OCI-LY7 (cell line): ENCODE results near the gene LRRC46. TPM values are rescaled to one million over a fixed set of nuclear protein-coding genes. Genes with fewer than 3 reads are reported as not detected.

Experiments
- BruUV-seq: library from RNA; stranded (reverse); fragments of 400-500 nt; replicated peaks from 2 replicates; lab custom pipeline; 2021; lab: Mats Ljungman, UMichigan
- CTCF ChIA-PET: fragments of 300-600 bp; sonication (Branson Sonifier 250); formaldehyde crosslinking; loops from one replicate; lab custom pipeline; 2022; ENCODE audit warnings: antibody characterized with exemption; ENCODE audit not compliant: unreplicated experiment; lab: Charles Lee
- POLR2A ChIA-PET: fragments of 300-600 bp; sonication (Branson Sonifier 250); formaldehyde crosslinking; loops from one replicate; lab custom pipeline; 2022; ENCODE audit warnings: antibody characterized with exemption; lab: Charles Lee
- DNase-seq: peaks from one replicate; pipeline ENCODE4 v3.0.0-alpha.2; 2015; ENCODE audit warnings: low spot score
- H2AFZ ChIP-seq: fragments of 200-600 bp; sonication (generic), shearing (Covaris generic); 2 replicates; pipeline ENCODE4 v1.6.1; 2014; ENCODE audit warnings: mild to moderate bottlenecking, antibody characterized with exemption, low read length, moderate library complexity
- H3K27ac ChIP-seq: fragments of 200-600 bp; sonication (generic); 2 replicates; pipeline ENCODE4 v1.5.1; 2014; ENCODE audit warnings: mixed run types, low read depth, mild to moderate bottlenecking, moderate library complexity, low read length, inconsistent platforms; ENCODE audit not compliant: poor library complexity, severe bottlenecking
- H3K36me3 ChIP-seq: fragments of 200-600 bp; sonication (generic); 2 replicates; pipeline ENCODE4 v1.6.1; 2014; ENCODE audit warnings: mild to moderate bottlenecking, antibody characterized with exemption, low read length, moderate library complexity, mixed read lengths; ENCODE audit not compliant: insufficient read depth
- H3K4me1 ChIP-seq: fragments of 200-600 bp; sonication (generic); 2 replicates; pipeline ENCODE4 v1.5.1; 2014; ENCODE audit warnings: mild to moderate bottlenecking, low read length; ENCODE audit not compliant: insufficient read depth, poor library complexity, severe bottlenecking
- H3K4me2 ChIP-seq: fragments of 200-600 bp; sonication (generic); 2 replicates; pipeline ENCODE4 v1.6.1; 2014; ENCODE audit warnings: mild to moderate bottlenecking, low read length
- H3K4me3 ChIP-seq: fragments of 200-600 bp; sonication (generic); 2 replicates; pipeline ENCODE4 v1.5.1; 2014; ENCODE audit warnings: mild to moderate bottlenecking, low read depth, low read length; ENCODE audit not compliant: poor library complexity, severe bottlenecking
- H3K79me2 ChIP-seq: fragments of 200-600 bp; sonication (generic); 2 replicates; pipeline ENCODE4 v1.6.1; 2016; ENCODE audit warnings: low read depth, mild to moderate bottlenecking, low read length, moderate library complexity, mixed read lengths; ENCODE audit not compliant: insufficient read depth
- H3K9me2 ChIP-seq: fragments of 200-600 bp; sonication (generic); 2 replicates; pipeline ENCODE4 v1.6.1; 2016; ENCODE audit warnings: mild to moderate bottlenecking, low read length, mixed read lengths; ENCODE audit not compliant: insufficient read depth
- H3K9me3 ChIP-seq: fragments of 200-600 bp; sonication (generic); 2 replicates; pipeline ENCODE4 v1.6.1; 2014; ENCODE audit warnings: mild to moderate bottlenecking, mixed run types, low read length, mixed read lengths
- H4K20me1 ChIP-seq: fragments of 200-600 bp; sonication (generic); 2 replicates; pipeline ENCODE4 v1.6.1; 2014; ENCODE audit warnings: mild to moderate bottlenecking, antibody characterized with exemption, low read length, moderate library complexity, mixed read lengths; ENCODE audit not compliant: insufficient read depth
- CTCF ChIP-seq: fragments of 200-600 bp; sonication (generic); conservative IDR thresholded peaks from 2 replicates; pipeline ENCODE4 v1.5.1; 2014; ENCODE audit warnings: mild to moderate bottlenecking, antibody characterized with exemption, low read length, moderate library complexity, mixed read lengths
- EZH2phosphoT487 ChIP-seq: fragments of 200-600 bp; sonication (generic); IDR thresholded peaks from 2 replicates; pipeline ENCODE4 v1.6.1; 2018; ENCODE audit warnings: low read depth, borderline replicate concordance, mild to moderate bottlenecking, mixed run types, antibody characterized with exemption, low read length, moderate library complexity, mixed read lengths
- intact Hi-C: fragments of 100-400 bp; cut with micrococcal nuclease; formaldehyde crosslinking; loops from one replicate; pipeline ENCODE4 v1.10.0; 2022; ENCODE audit not compliant: unreplicated experiment
- total RNA-seq, 2 experiments: library from RNA; depleted of rRNA in 1 of 2; stranded (reverse); fragments of >200 nt in 1 of 2; shearing (Covaris generic) in 1 of 2; gene quantifications; 2 replicates each; pipeline ENCODE4 v1.2.3, GENCODE V29; 2014 to 2022

Gene LRRC46
- total RNA-seq, 2 experiments from 2014 or later = 0.85 to 1.2 TPM

- no peaks in the 10 kb centered on the region for H3K36me3 ChIP-seq
- H3K9me3 ChIP-seq = no peaks in the 10 kb centered on the region
- intact Hi-C loops = no loop called here
- no peaks in the 10 kb centered on the region for H3K9me2 ChIP-seq
- ChIA-PET CTCF (no interaction called here), POLR2A (interaction anchor here (0.6 kb wide), 1 partner anchor 191 kb away, joined by 3 read pairs; the partner anchor contains the start of gene TBKBP1)
- H3K27ac ChIP-seq = no peak overlapping the region
- H4K20me1 ChIP-seq = no peaks in the 10 kb centered on the region
- H2AFZ ChIP-seq = no peak overlapping the region
- no peak for DNase-seq
- TF ChIP-seq CTCF = no peak
- no TSS peak for BruUV-seq
- H3K4me3 ChIP-seq = no peak overlapping the region
- no peaks in the 10 kb centered on the region for H3K79me2 ChIP-seq
- H3K4me2 ChIP-seq = no peak overlapping the region
- H3K4me1 ChIP-seq = peaks cover 7% of the 10 kb centered on the region
Measured at GRCh38 chr17:47884427-47884740, 52.9 kb downstream of the LRRC46 start.

- intact Hi-C loops = no loop called here
- Histone ChIP-seq H3K4me1 (peaks cover 7% of the 10 kb centered on the region), H3K4me3 (no peak overlapping the region), H4K20me1 (no peaks in the 10 kb centered on the region), H3K4me2 (no peak overlapping the region), H3K36me3 (no peaks in the 10 kb centered on the region), H3K27ac (no peak overlapping the region), H2AFZ (no peak overlapping the region), H3K9me2 (no peaks in the 10 kb centered on the region), H3K79me2 (no peaks in the 10 kb centered on the region), H3K9me3 (no peaks in the 10 kb centered on the region)
- ChIA-PET CTCF (no interaction called here), POLR2A (interaction anchor here (0.6 kb wide), 1 partner anchor 191 kb away, joined by 3 read pairs; the partner anchor contains the start of gene TBKBP1)
- no peak for DNase-seq
- no TSS peak for BruUV-seq
- TF ChIP-seq CTCF (no peak), EZH2phosphoT487 (no peak)
Measured at GRCh38 chr17:47884905-47885730, 53.6 kb downstream of the LRRC46 start.

Other genes starting within 250 kb of the LRRC46 start
- gene KPNB1, start 181.8 kb upstream of the LRRC46 start, total RNA-seq (2014; rRNA removed; shearing (Covaris generic)) = 215 and 232 TPM in 2 replicates
- gene KPNB1, start 181.8 kb upstream of the LRRC46 start, total RNA-seq (2022) = 423 and 453 TPM in 2 replicates
- 8.3 and 15.0 TPM in 2 replicates for gene TBKBP1, start 137.5 kb upstream of the LRRC46 start, total RNA-seq (2014; rRNA removed; shearing (Covaris generic))
- gene TBKBP1, start 137.5 kb upstream of the LRRC46 start, total RNA-seq (2022) = 15.2 and 16.0 TPM in 2 replicates
- not detected in 2 replicates for gene TBX21, start 98.4 kb upstream of the LRRC46 start, total RNA-seq (2014; rRNA removed; shearing (Covaris generic))
- gene TBX21, start 98.4 kb upstream of the LRRC46 start, total RNA-seq (2022) = not detected in 2 replicates
- gene OSBPL7, start 9.9 kb upstream of the LRRC46 start, total RNA-seq (2014; rRNA removed; shearing (Covaris generic)) = 16.2 and 24.4 TPM in 2 replicates
- 31.1 and 35.7 TPM in 2 replicates for gene OSBPL7, start 9.9 kb upstream of the LRRC46 start, total RNA-seq (2022)
- gene MRPL10, start 129 bp upstream of the LRRC46 start, total RNA-seq (2014; rRNA removed; shearing (Covaris generic)) = 27.1 and 50.8 TPM in 2 replicates
- 55.9 and 56.7 TPM in 2 replicates for gene MRPL10, start 129 bp upstream of the LRRC46 start, total RNA-seq (2022)
- 33.9 and 42.9 TPM in 2 replicates for gene SCRN2, start 9.6 kb downstream of the LRRC46 start, total RNA-seq (2014; rRNA removed; shearing (Covaris generic))
- 37.3 and 39.1 TPM in 2 replicates for gene SCRN2, start 9.6 kb downstream of the LRRC46 start, total RNA-seq (2022)
- 0.08 and 0.22 TPM in 2 replicates for gene SP6, start 19.5 kb downstream of the LRRC46 start, total RNA-seq (2014; rRNA removed; shearing (Covaris generic))
- 0.08 and 0.24 TPM in 2 replicates for gene SP6, start 19.5 kb downstream of the LRRC46 start, total RNA-seq (2022)
- gene SP2, start 64.6 kb downstream of the LRRC46 start, total RNA-seq (2014; rRNA removed; shearing (Covaris generic)) = 2.3 and 5.8 TPM in 2 replicates
- 22.1 and 24.1 TPM in 2 replicates for gene SP2, start 64.6 kb downstream of the LRRC46 start, total RNA-seq (2022)
- 14.0 and 14.7 TPM in 2 replicates for gene PNPO, start 109.9 kb downstream of the LRRC46 start, total RNA-seq (2014; rRNA removed; shearing (Covaris generic))
- 30.4 and 33.8 TPM in 2 replicates for gene PNPO, start 109.9 kb downstream of the LRRC46 start, total RNA-seq (2022)
- not detected in 2 replicates for gene PRR15L, start 126.2 kb downstream of the LRRC46 start, total RNA-seq (2014; rRNA removed; shearing (Covaris generic))
- gene PRR15L, start 126.2 kb downstream of the LRRC46 start, total RNA-seq (2022) = not detected in 2 replicates
- gene CDK5RAP3, start 139.4 kb downstream of the LRRC46 start, total RNA-seq (2014; rRNA removed; shearing (Covaris generic)) = 241 and 312 TPM in 2 replicates
- 254 and 256 TPM in 2 replicates for gene CDK5RAP3, start 139.4 kb downstream of the LRRC46 start, total RNA-seq (2022)
- 1.2 TPM in 1 of 2 replicates, not detected in the other for gene COPZ2, start 206.1 kb downstream of the LRRC46 start, total RNA-seq (2014; rRNA removed; shearing (Covaris generic))
- 1.4 and 1.7 TPM in 2 replicates for gene COPZ2, start 206.1 kb downstream of the LRRC46 start, total RNA-seq (2022)
- gene NFE2L1, start 216.7 kb downstream of the LRRC46 start, total RNA-seq (2014; rRNA removed; shearing (Covaris generic)) = 42.3 and 60.1 TPM in 2 replicates
- gene NFE2L1, start 216.7 kb downstream of the LRRC46 start, total RNA-seq (2022) = 106 and 124 TPM in 2 replicates